ENCODE data around the gene PRF1. TPM values are rescaled to one million over a fixed set of nuclear protein-coding genes. Genes with fewer than 3 reads are reported as not detected.

PRF1 gene
- total RNA-seq, 4 donors from 2014 or later = 0.87 to 6.6 (median 3.7) TPM

DNA sequence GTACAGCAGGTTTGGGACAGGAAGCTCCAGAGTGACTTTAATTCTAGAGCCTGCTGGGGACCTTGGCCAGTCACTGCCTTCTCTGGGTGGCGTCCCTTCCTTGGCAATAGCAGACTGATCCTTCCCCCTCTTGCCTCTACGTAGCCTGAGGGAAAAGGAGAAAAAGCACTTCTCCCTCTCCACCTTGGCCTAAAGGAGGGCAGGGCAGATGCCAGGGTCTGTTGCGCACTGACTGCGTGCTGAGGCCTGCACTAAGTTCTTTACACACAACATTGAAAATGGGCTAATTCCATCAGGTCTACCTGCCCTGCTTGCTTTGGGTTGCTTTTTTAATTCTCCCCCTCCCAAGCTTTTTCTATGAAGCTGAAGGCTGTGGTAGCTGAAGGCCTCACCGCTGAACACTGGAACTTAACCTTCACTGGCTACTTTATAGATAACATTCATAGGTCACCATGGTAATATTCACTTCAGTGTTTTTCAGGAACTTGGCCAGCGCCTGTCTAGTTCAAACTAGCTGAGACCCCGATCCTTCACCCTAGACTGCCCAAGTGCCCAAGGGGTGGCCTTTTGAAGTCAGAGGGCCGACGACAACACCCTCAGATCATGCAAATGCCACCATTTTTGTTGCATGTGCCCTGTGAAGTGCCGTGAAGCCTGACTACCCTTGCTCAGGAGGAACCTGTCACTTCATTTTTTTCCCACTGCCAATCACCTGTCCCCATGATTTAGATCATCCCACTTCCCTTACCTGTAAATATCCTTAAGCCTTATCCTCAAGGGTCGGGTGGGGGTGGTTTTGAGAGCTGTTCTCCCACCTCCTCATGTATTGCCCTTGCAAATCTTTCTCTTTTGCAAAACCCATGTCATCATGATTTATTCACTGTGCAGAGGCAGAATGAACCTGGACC, 28.7 kb downstream of the PRF1 start:
- Histone ChIP-seq H3K4me3 (no peak overlapping the region), H3K36me3 (no peaks in the 10 kb centered on the region), H3K4me1 (peaks cover 0 to 17% (median 15%) of the 10 kb centered on the region in 4 donors), H3K9me3 (no peaks in the 10 kb centered on the region), H3K27me3 (no peaks in the 10 kb centered on the region), H3K27ac (no peak overlapping the region)
- WGBS, 2 donors = 83 to 94% methylated on average over 11 of the region's 11 CpGs
- DNase-seq (ENCODE audit: low spot score in 2 of 2) = no peak
- TF ChIP-seq EP300 (IDR thresholded peaks at IDR 0.05) = no peak
- TF ChIP-seq, protein P1, sequence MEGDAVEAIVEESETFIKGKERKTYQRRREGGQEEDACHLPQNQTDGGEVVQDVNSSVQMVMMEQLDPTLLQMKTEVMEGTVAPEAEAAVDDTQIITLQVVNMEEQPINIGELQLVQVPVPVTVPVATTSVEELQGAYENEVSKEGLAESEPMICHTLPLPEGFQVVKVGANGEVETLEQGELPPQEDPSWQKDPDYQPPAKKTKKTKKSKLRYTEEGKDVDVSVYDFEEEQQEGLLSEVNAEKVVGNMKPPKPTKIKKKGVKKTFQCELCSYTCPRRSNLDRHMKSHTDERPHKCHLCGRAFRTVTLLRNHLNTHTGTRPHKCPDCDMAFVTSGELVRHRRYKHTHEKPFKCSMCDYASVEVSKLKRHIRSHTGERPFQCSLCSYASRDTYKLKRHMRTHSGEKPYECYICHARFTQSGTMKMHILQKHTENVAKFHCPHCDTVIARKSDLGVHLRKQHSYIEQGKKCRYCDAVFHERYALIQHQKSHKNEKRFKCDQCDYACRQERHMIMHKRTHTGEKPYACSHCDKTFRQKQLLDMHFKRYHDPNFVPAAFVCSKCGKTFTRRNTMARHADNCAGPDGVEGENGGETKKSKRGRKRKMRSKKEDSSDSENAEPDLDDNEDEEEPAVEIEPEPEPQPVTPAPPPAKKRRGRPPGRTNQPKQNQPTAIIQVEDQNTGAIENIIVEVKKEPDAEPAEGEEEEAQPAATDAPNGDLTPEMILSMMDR (IDR thresholded peaks at IDR 0.05) = no peak

DNA sequence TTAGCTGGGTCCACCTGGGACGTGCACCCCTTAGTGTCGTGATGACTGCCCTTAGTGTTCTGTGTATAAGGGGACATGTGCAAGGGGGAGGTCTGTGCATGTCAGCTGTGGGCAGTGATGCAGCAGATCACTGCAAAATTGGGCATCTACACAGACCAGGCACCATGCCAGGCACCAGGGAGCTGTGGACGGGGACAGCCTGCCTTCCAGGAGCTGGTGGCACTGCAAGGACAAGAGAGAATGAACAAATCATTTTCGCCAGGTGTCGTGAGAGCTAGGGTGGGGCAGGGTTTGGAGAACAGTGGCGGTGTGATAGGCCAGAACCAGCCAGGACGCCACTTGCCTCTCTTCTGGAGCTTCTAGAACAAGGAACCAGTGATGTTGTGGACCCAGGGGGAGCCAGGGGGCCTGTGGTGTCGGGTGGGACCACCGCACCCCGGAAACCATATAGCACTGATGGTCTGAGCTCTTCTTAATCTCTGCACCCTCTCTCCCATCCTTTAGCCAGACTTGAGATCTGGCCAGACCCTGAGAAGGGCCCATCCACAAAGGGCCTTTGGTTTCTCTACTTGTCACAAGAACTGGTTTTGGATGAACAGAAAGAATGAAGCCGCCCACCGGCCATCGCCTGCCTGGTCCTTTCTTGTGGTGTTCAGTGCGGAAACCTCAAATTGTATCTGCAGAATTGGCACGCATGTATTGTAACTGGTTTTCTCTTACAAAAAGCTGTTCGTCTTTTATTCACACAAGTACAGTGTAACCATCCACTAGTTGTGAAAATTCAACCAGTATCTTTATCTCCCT, 30.7 kb downstream of the PRF1 start:
- 86 to 92% methylated on average over 16 of the region's 16 CpGs for WGBS, 2 donors
- Histone ChIP-seq H3K9me3 (no peaks in the 10 kb centered on the region), H3K27ac (no peak overlapping the region), H3K36me3 (peaks cover 0 to 2% (median 0%) of the 10 kb centered on the region in 3 donors), H3K4me1 (peaks cover 0 to 16% (median 13%) of the 10 kb centered on the region in 4 donors), H3K4me3 (no peak overlapping the region), H3K27me3 (no peaks in the 10 kb centered on the region)
- TF ChIP-seq, protein P1 (IDR thresholded peaks at IDR 0.05) = no peak
- TF ChIP-seq EP300 (IDR thresholded peaks at IDR 0.05) (no peak), POLR2A (IDR thresholded peaks at IDR 0.05) (no peak)
- no peak for DNase-seq (ENCODE audit: low spot score in 2 of 2)

- Histone ChIP-seq H3K36me3 (peaks cover 0 to 8% (median 0%) of the 10 kb centered on the region in 3 donors), H3K4me3 (no peak overlapping the region), H3K9me3 (no peaks in the 10 kb centered on the region), H3K27ac (no peak overlapping the region), H3K4me1 (peaks cover 0 to 10% (median 8%) of the 10 kb centered on the region in 4 donors), H3K27me3 (no peaks in the 10 kb centered on the region)
- 73 to 96% methylated on average over 4 of the region's 4 CpGs for WGBS, 2 donors
- TF ChIP-seq, protein P1 (IDR thresholded peaks at IDR 0.05) = no peak
- DNase-seq (ENCODE audit: low spot score in 2 of 2) = no peak
These were observed 31.3 kb downstream of the PRF1 start for GRCh38 chr10:70571236-70571635.

GRCh38 chr10:70568781-70569495, 33.6 kb downstream of the PRF1 start:
- 78 to 87% methylated on average over 6 to 7 of the region's 7 CpGs for WGBS, 2 donors
- TF ChIP-seq POLR2A (IDR thresholded peaks at IDR 0.05) = no peak
- no peak for TF ChIP-seq EP300 (IDR thresholded peaks at IDR 0.05)
- TF ChIP-seq, protein P1 (IDR thresholded peaks at IDR 0.05) = no peak
- Histone ChIP-seq H3K4me3 (no peak overlapping the region), H3K4me1 (no peaks in the 10 kb centered on the region), H3K27ac (no peak overlapping the region), H3K36me3 (peaks cover 0 to 20% (median 0%) of the 10 kb centered on the region in 3 donors), H3K27me3 (no peaks in the 10 kb centered on the region), H3K9me3 (no peaks in the 10 kb centered on the region)
- no peak for DNase-seq (ENCODE audit: low spot score in 2 of 2)

Data from tibial nerve (tissue), 4 donors.